AG04450 (cell line): ENCODE results near the gene DCPS. TPM values are rescaled to one million over a fixed set of nuclear protein-coding genes. Genes with fewer than 3 reads are reported as not detected.

Experiments
- CTCF ChIA-PET: fragments of 300-600, 350-600 bp; formaldehyde crosslinking; extraction: SDS; loops from one replicate; lab custom pipeline; 2022; ENCODE audit warnings: antibody characterized with exemption, inconsistent platforms; lab: Charles Lee
- POLR2A ChIA-PET: fragments of 350-600 bp; formaldehyde crosslinking; extraction: SDS; loops from one replicate; lab custom pipeline; 2021; ENCODE audit warnings: antibody characterized with exemption, inconsistent platforms; lab: Yijun Ruan, JAX
- DNase-seq: peaks from one replicate; pipeline ENCODE4 v3.0.0-alpha.2; 2011; ENCODE audit warnings: low read depth, low spot score
- H3K27ac ChIP-seq: one replicate; pipeline ENCODE4 v1.5.1; 2012; ENCODE audit warnings: low read depth, low read length, control low read depth
- H3K27me3 ChIP-seq: one replicate; pipeline ENCODE4 v1.6.0; 2012; ENCODE audit warnings: low read length; ENCODE audit not compliant: control insufficient read depth, insufficient read depth
- H3K4me3 ChIP-seq: 2 replicates; pipeline ENCODE4 v1.5.1; 2011; ENCODE audit warnings: mild to moderate bottlenecking, low read depth, low read length, control low read depth
- H3K9me3 ChIP-seq: 2 replicates; pipeline ENCODE4 v1.5.1; 2012; ENCODE audit warnings: low read length; ENCODE audit not compliant: control insufficient read depth, insufficient read depth
- polyA plus RNA-seq: library from polyadenylated mRNA; depleted of rRNA; stranded (reverse); fragments of >200 nt; gene quantifications from 2 replicates; pipeline ENCODE4 v1.2.3, GENCODE V29; 2011
- TF ChIP-seq, protein P1 (sequence below): IDR thresholded peaks from 2 replicates; pipeline ENCODE4 v1.5.1; 2011; ENCODE audit warnings: low read depth, low read length, control low read depth, inconsistent platforms

Gene DCPS
- polyA plus RNA-seq, 1 experiment = 20.4 TPM

DNA sequence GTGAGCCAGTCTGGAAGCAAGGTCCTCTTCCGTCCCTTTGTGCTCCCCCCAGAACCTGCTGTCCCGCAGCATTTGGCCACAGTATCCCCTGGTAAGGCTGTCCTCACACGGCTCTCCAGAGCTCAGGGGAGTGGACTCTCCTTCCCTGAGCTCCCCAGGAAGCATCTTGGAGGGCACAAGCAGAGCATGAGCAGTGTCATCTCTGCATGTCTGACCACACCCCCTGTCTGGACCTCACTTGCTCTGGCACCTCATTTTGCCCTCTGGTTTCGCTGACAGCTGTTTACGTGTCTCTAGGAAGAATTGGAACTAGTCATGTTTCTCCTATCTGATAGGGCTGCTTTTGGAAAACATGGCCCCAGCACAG lies 15.5 kb downstream of the DCPS start:
- ChIA-PET CTCF (interaction anchor here (0.7 to 2.7 kb wide), 6 partner anchors 9 to 161 kb away, joined by 3 to 25 read pairs (median 7); no protein-coding TSS in a partner anchor), POLR2A (interaction anchor here (1.0 to 2.3 kb wide), 5 partner anchors 11 to 37 kb away, joined by 3 to 16 read pairs (median 6); partner anchors contain the start of genes DCPS and ST3GAL4)
- no peak overlapping the region for H3K4me3 ChIP-seq
- TF ChIP-seq, protein P1, sequence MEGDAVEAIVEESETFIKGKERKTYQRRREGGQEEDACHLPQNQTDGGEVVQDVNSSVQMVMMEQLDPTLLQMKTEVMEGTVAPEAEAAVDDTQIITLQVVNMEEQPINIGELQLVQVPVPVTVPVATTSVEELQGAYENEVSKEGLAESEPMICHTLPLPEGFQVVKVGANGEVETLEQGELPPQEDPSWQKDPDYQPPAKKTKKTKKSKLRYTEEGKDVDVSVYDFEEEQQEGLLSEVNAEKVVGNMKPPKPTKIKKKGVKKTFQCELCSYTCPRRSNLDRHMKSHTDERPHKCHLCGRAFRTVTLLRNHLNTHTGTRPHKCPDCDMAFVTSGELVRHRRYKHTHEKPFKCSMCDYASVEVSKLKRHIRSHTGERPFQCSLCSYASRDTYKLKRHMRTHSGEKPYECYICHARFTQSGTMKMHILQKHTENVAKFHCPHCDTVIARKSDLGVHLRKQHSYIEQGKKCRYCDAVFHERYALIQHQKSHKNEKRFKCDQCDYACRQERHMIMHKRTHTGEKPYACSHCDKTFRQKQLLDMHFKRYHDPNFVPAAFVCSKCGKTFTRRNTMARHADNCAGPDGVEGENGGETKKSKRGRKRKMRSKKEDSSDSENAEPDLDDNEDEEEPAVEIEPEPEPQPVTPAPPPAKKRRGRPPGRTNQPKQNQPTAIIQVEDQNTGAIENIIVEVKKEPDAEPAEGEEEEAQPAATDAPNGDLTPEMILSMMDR = no peak
- H3K9me3 ChIP-seq = no peaks in the 10 kb centered on the region
- H3K27ac ChIP-seq = peak overlapping the region; percentile 99
- no peaks in the 10 kb centered on the region for H3K27me3 ChIP-seq
- no peak for DNase-seq

DNA sequence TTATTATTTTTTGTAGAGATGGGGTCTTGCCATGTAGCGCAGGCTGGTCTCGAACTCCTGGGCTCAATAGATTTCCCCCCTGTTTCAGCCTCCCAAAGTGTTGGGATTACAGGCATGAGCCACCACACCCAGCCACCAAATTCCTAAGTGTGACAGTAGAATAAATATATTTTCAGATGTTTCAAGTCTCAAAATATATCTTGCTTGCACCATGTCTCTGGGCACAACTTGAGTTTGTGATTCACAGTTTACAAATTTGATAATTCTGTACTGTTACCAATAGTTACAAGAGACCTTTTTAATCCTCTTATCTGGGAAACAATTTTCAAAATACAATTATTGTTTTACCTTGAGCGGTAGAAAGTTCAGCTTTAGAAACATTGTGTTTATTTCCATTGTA lies 19.1 kb downstream of the DCPS start:
- no peak for DNase-seq
- H3K27me3 ChIP-seq = no peaks in the 10 kb centered on the region
- no peak overlapping the region for H3K4me3 ChIP-seq
- no peaks in the 10 kb centered on the region for H3K9me3 ChIP-seq
- no peak overlapping the region for H3K27ac ChIP-seq
- POLR2A ChIA-PET = interaction anchor here (0.7 kb wide), 1 partner anchor 1107 kb away, joined by 5 read pairs; no protein-coding TSS in a partner anchor
- CTCF ChIA-PET = no interaction called here
- TF ChIP-seq, protein P1 = no peak

DNA sequence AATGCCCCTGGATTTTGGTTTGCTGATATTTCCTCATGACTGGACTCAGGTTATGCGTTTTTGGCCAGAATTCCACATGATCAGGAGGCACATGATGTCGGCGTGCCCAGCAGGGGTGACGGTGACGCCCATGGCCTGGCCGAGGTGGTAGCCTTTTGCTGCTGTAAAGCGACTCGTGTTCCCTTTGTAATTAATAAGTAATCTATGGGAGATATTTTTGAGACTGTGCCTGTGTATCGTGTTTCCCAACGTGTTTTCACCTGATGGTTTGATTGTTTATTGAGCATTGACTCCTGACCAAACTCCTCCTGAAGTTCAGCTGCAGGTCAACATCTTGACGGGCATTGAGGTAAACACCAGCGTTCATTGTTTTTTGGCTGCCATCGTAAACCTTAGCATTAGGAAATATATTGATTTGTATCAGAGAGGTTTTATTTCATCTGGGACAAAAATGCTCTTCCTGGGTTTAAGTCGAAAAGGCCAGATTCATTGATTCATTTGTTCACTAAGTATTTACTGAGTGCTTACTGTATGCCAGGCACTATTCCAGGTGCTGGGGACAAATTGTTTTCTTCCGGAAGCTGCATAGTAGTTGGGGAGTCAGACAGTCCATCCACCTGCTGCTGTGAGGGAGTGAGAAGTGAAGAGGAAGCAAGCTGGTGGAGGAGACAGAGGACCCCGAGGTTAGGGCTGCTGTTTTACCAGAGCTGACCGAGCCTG lies 23.6 kb downstream of the DCPS start:
- Histone ChIP-seq H3K27ac (no peak overlapping the region), H3K4me3 (no peak overlapping the region), H3K9me3 (no peaks in the 10 kb centered on the region), H3K27me3 (no peaks in the 10 kb centered on the region)
- TF ChIP-seq, protein P1 = no peak
- no peak for DNase-seq
- ChIA-PET CTCF (interaction anchor here (0.7 kb wide), 1 partner anchor 17 kb away, joined by 3 read pairs; no protein-coding TSS in a partner anchor), POLR2A (no interaction called here)

DNA sequence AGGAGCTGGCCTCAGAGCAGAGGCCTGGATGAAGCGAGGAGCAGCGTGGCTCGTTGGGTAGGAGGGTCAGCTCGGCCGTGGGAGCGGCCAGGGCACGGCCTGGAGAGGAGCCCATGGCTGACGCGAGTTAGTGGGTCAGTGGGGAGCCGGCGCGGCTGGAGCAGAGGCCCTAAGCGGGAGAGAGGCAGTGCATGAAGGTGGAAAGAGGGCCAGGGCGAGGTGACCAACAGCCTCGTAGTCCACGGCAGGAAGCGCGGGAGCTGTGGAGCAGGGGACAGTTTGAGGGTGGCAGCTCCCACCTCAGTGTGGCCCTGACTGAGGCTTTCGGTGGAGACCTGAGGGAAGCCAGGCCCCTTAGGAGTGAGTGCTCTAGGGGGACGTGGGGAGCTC lies 24.1 kb downstream of the DCPS start:
- POLR2A ChIA-PET = no interaction called here
- Histone ChIP-seq H3K27me3 (no peaks in the 10 kb centered on the region), H3K9me3 (no peaks in the 10 kb centered on the region), H3K27ac (no peak overlapping the region), H3K4me3 (no peak overlapping the region)
- TF ChIP-seq, protein P1 = no peak
- CTCF ChIA-PET = interaction anchor here (0.7 kb wide), 1 partner anchor 18 kb away, joined by 3 read pairs; no protein-coding TSS in a partner anchor
- DNase-seq = no peak

DNA sequence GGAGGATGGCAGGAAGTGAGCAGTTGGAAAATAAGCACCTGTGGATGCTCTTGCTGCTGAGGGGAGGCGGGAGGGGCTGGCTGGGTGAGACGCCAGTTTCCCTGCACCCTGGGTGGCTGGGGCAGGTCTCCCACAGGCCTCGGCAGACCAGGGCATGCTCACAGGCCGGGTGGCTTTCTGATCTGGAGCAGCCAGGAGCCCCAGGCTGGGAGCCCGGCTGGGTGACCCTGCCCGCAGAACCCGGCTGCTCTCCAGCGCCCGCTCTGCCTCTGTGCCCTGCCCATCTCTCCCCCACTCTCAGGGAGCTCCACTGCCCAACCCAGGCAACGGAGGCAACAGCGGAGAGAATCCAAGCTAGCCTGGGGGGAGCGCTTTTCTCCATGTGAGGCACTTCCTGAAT lies 24.6 kb downstream of the DCPS start:
- POLR2A ChIA-PET = no interaction called here
- Histone ChIP-seq H3K27ac (no peak overlapping the region), H3K9me3 (no peaks in the 10 kb centered on the region), H3K27me3 (no peaks in the 10 kb centered on the region), H3K4me3 (no peak overlapping the region)
- TF ChIP-seq, protein P1 = no peak
- DNase-seq = no peak
- CTCF ChIA-PET = interaction anchor here (0.7 kb wide), 2 partner anchors 18 to 152 kb away, joined by 3 read pairs; no protein-coding TSS in a partner anchor
